Activated T-helper 1 cell treated with Interleukin-2 at 50 U/mL for 16 hours (primary cell): ENCODE measurements around the gene SLC35A3.
"Not testable (repeated sequence)": the region's sequence is repeated elsewhere in the genome, so short reads cannot be mapped to it uniquely, and the experiment has no call there.

Source experiments
- DNase-seq: peaks from one replicate; pipeline ENCODE4 v3.0.0-alpha.2; 2020; ENCODE audit warnings: low read depth

Gene SLC35A3

DNA sequence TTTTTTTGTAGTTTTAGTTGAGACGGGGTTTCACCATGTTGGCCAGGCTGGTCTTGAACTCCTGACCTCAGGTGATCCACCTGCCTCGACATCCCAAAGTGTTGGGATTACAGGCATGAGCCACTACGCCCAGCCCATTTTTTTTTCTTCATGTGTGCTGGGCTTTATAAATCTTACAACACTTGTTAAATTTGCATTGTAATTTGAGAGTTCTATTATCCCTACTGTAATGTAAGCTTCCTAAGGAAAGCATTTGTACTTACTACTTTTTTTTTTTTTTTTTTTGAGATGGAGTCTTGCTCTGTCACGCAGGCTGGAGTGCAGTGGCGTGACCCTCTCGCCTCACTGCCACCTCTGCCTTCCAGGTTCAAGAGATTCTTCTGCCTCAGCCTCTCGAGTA lies 2.3 kb downstream of the SLC35A3 start:
- not testable (repeated sequence) for DNase-seq

DNA sequence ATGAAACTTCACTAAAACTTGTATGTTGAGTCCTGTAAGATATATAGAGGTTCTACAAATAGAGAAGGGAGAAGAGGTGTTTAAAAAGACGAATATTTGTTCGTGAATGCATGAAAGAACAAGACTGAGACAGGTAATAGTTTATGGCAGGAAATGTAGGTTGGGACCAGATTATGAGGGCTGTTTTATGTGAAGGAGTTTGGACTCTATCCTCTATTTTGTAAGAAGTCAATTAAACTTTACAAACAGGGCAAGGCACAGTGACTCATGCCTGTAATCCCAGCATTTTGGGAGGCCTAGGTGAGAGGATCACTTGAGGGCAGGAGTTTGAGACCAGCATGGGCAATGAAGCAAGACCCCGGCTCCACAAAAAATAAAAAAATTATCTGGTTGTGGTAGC lies 5.7 kb downstream of the SLC35A3 start:
- DNase-seq: no peak

DNA sequence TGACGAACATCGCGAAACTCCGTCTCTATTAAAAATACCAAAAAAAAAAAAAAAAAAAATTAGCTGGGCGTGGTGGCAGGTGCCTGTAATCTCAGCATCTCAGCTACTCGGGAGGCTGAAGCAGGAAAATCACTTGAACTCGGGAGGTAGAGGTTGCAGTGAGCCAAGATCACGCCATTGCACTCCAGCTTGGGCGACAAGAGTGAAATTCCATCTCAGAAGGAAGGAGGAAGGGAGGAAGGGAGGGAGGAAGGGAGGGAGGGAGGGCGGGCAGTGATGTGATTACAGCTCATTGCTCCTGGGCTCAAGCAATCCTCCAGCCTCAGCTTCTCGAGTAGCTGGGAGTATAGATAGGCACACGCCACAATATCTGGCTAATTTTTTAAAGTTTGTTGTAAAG lies 7.5 kb downstream of the SLC35A3 start:
- DNase-seq: not testable (repeated sequence)

DNA sequence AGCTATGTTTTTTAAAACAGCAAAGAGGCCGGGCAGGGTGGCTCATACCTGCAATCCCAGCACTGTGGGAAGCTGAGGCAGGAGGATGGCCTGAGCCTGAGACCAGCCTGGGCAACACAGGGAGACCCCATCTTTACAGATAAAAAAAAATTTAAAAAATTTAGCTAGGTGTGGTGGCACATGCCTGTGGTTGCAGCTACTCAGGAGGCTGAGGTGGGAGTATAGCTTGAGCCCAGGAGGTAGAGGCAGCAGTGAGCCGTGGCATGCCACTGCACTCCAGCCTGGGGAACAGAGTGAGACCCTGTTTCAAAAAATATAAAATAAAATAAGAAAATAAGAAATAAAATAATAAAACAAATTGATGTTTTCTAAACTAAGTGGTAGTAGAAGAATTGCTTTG lies 8.4 kb downstream of the SLC35A3 start:
- DNase-seq: no peak

DNA sequence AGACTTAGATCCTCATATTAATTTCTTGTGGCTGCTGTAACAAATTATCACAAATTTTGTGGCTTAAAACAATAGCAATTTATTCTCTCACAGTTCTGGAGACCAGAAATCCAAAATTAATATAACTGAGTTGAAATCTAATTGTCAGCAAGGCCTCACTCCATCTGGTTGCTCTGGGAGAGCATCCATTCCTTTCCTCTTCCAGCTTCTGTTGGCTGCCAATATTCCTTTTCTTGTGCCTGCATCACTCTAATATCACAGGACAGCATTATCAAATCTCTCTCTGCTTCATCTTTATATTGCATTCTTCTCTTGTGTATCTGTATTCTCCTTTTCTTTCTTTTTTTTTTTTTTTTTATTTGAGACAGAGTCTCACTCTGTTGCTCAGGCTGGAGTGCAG lies 9.3 kb downstream of the SLC35A3 start:
- no peak for DNase-seq

DNA sequence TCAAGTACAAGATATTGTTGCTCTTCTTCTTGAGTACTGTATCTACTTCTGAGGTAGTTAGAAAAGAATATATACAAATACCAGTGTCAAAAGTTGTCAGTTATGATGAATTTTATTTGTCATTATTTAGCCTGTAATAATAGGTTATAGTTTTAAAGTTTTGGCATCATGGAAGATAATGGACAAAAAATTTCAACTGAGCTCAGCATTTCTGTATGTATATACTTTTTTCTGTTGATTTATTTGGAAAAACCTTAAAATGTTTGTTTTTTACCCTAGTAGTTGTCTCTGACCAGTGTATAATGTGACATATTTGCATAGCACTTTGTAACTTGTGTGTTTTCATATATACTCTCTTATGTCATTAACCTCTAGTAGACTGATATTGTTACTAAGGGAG lies 11.1 kb downstream of the SLC35A3 start:
- DNase-seq: no peak

DNA sequence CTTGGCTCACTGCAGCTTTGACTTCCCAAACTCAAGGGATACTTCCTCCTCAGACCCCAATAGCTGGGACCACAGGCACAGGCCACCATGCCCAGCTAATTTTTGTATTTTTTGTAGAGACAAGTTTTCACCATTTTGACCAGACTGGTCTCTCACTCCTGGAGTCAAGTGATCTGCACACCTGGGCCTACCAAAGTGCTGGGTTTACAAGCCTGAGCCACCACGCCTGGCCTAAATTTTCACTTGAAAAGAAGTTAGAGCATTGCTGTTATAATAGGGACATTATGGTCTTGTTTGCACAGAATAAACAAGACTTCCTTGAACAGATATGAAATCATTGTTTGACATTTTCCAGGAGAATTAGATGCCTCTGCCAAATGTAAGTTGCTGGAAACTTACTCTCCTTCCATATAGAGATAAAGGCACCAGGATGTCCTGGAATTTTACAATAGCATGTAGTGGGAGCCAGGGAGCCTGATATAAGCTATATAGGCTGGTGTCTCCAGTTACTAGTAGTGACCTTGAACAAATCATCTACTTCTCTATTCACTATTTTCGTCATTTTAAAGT lies 16.9 kb downstream of the SLC35A3 start:
- DNase-seq: no peak

DNA sequence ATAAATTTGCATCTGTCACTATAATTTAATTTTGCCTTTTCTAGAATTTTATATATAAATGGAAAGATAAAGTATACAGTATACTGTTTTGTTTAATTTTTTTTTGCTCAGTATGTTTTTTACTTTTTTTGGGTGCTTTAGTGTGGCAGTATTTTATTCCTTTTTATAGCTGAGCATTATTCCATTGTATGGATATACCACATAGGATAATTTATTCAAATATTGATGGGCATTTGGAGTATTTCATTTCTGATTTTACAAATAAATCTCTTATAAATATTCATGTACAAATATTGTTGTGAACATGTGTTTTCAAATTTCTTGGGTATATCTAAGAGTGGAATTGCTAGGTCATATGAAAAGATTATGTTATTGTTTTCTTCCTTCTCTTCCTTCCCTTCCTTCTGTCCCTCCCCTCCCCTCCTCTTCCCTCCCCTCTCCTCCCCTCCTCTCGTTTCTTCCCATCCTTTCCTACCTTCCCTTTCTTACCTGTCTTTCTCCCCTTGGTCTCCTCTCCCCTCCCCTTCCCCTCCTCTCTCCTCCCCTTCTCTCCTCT lies 18.5 kb downstream of the SLC35A3 start:
- no peak for DNase-seq

DNA sequence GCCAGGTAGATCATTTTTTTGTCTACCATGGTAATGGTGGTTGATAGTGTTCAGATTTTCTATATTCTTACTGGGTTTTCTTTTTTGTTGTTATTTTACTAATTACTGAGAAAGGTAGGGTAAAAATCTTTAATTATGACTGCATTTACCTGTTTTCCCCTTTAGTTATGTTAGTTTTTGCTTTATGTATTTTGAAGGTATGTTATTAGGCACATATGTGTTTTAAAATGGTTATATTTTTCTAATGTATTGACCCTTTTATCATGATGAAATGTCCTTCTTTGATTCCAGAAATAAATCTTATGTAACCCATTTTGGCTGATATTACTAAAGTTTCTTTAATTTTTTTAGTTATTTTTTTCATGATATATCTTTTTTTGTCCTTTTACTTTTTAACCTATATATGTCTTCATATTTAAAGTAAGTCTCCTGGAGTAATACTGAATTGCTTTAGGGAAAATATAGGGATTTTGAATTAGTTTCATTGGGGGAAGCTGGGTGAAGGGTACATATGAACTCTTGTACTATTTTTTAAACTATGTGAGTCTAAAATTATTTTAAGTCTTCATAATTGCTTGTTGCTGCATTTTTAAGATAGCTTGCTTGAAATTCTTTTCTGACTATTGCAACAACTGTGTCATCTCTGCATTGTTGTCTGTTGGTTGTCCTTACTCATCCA lies 22.4 kb downstream of the SLC35A3 start:
- no peak for DNase-seq

DNA sequence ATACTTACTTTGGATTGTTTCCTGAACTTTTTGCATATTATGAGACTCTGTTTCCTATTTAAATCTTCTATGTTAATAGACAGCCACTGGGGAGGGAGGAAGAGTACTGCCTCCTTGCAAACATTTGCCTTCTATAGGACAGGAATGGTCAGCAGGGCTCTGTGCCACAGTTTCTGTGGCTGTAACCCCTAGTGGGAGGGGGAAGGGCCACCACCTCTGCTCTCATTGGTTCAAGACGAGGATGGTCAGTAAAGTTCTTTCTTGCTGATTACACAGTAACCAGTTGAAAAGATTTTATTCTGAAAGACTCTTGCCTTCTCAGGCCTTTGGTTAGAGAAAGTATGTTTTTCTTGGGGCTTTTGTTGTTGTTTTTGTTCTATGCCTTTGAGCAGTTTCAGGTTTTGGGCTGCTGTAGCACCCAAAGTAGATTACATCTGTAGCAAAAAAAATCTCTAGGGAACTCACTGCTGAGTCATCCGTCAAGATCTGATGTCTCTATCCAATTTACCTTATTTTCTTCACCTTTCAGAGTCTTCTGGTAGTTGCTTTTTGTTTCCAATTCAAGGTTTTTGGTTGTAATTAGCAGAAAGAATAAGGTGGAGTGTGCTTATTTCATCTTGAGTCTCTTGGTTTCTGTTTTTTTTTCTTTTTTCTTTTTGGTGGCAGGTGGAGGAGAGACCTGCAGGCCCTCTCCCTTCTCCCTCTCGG lies 23.1 kb downstream of the SLC35A3 start:
- no peak for DNase-seq

DNA sequence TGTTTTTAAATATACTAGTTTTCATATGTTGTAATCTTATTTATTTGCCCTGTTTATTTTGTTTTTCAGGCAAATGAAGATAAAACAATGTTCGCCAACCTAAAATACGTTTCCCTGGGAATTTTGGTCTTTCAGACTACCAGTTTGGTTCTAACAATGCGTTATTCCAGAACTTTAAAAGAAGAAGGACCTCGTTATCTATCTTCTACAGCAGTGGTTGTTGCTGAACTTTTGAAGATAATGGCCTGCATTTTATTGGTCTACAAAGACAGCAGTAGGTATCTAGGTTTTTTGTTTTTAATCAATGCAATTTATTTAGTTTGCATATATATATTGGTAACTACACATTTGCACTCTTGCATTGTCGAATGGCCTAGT lies 23.7 kb downstream of the SLC35A3 start:
- DNase-seq: no peak

DNA sequence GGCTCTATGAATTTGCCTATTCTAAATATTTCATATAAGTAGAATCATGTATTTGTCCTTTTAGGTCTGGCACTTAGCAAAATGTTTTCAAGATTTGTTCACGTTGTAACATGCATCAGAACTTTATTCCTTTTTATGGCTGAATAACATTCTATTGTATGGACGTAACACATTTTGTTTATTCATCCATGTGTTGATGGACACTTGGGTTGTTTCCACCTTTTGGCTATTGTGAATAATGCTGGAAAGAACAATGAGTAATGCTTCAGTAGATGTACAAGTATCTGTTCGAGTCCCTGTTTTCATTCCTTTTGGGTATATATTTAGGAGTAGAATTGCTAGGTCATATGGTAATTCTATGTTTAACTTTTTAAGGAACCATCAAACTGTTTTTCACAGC lies 24.7 kb downstream of the SLC35A3 start:
- no peak for DNase-seq

DNA sequence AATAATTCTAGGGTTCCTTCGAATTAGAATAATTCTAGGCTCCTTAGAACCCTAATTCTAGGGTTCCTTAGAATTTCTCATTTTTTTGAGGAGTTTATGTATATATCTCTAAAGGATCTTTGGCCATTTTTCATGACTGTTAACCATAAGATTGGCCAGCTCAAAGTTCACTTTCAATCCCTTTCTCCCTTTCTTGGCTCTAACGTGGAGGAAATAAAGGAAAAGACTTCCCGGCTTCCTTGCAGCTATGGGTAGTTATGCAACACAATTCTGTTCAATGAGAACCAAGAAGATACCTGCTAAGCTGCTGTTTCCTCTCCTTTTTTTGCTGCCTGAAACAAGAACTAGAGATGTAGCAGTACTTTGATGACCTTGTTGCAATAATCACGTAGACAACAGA lies 27.2 kb downstream of the SLC35A3 start:
- DNase-seq: no peak

DNA sequence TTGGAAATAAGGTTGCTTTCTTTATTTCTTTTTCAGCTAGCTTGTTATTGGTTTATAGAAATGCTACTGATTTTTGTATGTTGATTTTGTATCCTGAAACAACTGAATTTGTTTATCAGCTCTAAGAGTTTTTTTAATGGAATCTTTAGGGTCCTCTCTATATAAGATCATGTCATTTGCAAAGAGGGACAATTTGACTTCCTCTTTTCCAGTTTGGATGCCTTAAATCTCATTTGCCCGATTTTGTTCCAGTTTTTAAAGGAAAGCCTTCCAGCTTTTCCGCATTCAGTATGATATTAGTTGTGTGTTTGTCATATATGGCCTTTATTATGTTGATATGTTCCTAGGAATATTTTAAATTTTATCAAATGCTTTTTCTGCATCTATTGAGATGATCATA lies 31.7 kb downstream of the SLC35A3 start:
- DNase-seq: no peak

DNA sequence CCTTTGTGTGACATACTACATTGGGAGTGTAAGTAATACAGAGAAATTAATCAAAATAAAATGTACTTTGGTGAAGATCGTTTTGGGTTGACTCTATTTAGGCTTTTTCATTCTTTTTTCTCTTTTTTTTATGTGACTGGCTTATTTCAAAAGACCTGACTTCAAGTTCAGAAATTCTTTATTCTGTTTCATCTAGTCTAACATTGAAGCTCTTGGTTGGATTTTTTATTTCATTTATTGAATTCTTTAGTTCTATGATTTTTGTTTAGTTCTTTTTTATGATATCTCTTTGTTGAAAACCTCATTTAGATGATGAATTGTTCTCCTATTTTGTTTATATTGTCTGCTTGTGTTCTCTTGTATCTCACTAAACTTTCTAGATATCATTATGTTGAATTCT lies 35.6 kb downstream of the SLC35A3 start:
- no peak for DNase-seq

DNA sequence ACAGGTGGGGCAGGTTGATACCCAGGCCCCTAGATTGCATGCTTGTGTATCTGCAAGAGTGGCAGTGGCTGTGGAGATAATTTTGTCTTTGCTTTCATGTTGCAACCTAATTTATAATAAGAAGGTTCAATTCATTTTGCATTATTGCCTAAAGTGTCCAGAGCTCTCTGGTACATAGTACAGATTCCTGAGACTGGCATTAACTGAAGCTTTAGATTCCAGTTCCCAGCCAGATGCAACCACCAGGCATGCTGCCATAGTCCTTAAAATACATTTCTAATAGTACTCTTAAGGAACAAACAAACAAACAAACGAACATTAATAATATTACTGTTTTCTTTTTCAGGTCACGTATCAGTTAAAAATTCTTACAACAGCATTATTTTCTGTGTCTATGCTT lies 36.9 kb downstream of the SLC35A3 start:
- DNase-seq: no peak

DNA sequence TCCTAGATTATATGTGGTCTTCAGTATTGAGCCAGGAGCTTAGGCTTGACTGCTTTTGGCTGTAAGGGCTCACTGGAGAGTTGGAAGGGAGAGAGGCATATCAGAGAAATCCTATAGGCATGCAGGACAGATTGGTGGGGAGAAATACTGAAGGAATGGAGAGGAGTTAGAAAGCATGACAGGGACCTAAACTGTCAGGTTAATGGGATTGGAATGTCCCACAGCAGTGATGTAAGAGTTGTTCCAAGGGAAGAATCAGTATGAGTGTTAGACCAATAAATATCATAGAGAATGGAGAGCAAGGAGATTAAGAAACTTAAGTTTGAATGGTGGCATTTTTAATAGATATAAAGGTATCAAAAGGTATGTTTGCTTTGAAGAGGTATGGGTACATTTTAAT lies 39.7 kb downstream of the SLC35A3 start:
- DNase-seq: no peak

DNA sequence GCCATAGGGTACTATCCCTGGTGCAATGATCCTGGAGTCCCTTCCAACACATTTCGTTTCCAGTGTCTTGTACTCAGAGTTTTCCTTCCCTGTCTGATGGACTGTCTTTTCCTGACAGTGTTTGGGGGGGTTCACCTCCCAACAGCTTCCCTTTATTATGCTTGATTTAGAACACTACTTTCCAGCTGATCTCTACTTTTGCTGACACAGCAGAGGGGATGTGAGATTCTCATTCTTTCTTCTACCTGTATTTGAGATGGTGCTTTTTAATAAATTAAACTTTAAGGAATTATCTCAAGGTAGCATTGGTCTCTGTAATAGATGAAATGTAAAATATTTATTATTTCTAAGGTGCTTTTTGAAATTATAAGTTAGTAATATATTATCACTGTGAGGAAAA lies 41.0 kb downstream of the SLC35A3 start:
- DNase-seq: no peak

DNA sequence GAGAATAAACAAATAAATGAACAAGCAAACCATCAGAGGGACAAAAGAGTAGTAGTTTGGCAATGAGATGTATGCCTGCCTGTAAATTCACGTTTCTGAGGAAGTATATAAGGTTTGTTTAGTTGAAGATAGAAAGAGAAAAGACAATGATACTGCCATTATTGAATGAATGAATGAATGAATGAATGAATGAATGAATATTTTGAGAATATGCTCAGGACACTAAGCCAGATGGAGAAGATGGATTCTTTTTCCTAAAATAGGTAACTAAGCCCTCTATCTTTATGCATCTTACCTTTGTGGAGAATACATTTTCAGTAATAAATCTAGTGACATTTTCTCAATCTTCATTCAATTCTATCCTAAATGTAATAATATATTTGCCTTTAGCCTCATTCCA lies 49.4 kb downstream of the SLC35A3 start:
- DNase-seq: no peak

DNA sequence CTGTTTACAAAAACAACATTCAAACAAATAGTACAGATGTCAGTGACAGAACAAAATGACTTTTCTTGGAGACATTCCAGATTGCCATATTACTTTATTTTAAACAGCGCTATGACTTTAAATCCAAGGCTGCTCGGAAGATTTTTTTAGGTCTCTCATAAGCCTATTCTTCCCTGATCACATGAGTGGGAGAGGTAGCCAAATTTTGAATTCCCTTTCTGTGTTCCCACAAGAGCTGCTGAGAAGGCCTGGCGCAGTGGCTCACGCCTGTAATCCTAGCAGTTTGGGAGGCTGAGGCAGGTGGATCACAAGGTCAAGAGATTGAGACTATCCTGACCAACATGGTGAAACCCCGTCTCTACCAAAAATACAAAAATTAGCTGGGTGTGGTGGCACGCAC lies 53.7 kb downstream of the SLC35A3 start:
- DNase-seq: no peak

DNA sequence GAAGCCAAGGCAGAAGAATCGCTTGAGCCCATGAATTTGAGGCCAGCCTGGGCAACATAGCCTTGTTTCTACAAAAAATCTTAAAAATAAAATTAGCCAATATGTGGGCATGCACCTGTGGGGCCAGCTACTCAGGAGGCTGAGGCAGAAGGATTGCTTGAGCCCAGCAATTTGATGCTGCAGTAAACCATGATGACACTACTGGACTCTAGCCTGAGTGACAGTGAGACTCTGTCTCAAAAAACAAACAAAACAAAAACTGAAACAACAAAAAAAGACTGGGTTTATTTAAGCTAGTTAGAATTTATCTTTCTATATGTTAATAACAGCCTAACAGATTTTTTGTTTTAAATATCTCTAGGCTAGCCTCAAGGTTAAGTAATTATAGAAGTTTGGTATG lies 57.4 kb downstream of the SLC35A3 start:
- DNase-seq: no peak

DNA sequence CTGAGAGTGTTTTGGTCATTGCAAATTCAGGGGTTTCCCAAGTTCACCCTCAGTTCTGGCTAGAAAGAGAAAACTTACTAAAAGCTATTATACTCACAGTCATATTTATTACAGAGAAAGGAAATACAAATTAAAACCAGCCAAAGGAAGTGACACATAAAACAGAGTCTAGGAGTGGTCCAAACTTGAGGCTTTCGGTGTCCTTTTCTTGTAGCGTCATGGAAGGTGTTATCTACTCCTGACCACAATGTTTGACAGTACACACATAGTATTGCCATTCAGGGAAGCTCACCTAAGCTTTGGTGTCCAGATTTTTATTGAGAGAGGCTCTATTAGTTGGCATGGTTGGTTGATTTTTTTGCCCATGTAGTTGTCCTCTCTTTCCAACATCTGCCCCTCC lies 59.0 kb downstream of the SLC35A3 start:
- DNase-seq: no peak

DNA sequence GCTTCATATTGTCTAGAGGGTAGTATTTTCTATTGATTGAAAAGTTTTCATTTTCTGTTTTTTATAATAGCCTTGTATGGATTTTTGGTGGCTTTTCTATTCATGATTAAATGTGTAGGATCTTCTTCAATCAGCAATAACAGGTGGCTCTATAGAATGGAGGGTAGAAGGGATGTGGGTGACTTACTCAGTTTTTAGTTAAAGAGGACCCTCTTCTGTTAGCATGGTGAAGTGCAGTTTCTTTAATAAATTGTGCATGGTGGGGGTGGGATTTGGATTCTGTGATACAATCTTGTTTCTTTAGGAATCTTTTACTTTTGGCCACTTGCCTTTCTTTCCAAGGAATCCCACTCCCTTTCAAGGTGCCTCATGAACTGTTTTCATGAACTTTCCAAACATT lies 64.7 kb downstream of the SLC35A3 start:
- no peak for DNase-seq

DNA sequence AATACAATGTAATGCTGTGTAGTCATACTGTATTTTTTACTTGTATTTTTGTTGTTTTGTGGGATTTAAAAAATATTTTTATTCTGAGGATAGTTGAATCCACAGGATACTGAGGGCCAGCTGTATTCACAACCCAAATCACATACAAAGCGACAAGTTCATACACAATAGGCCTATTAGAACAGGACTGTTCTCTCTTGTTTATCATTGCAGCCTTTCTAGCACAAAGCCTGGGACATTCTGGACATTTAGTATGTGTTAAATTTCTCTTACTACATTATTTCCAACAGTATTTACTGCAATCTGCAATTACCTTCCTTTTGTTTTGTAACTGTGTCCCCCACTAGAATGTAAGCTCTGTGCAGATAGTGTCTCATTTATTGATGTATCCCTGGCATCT lies 65.4 kb downstream of the SLC35A3 start:
- DNase-seq: no peak
